ENCODE results near the gene KDM7A.

Gene KDM7A

DNA sequence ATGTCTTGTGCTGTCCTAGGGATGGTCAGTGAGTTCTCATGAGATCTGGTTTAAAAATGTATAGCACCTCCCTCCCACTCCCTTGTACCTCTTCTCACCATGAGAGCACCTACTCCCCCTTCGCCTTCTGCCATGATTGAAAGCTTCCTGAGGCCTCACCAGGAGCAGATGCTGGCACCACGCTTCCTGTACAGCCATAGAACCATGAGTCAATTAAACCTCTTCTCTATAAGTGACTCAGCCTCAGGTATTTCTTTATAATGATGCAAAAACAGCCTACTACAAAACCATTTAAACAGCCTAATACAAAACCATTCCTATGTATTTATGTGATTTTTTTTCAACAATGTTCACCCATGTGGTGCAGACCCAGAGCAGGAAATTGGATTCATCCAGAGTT lies 32.0 kb downstream of the KDM7A start:
- no peak overlapping the region for H3K4me3 ChIP-seq (ENCODE audit: low read length)
- DNase-seq (ENCODE audit: low read depth), result peak; percentile 16

DNA sequence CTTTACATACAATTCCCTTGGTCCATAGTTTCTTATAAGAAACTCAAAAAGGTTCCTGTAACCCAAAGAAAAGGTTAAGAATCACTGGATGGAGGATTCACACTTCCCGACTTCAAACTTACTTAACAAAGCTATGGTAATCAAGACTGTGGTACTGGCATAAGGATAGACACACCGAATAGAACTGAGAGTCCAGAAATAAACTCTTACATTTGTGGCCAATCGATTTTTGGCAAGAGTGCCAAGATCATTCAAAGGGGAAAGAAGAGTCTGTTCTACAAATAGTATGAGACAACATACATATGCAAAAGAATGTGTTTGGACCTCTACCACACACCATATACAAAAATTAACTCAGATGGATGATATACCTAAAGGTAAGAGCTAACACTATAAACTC lies 32.8 kb downstream of the KDM7A start:
- DNase-seq (ENCODE audit: low read depth), result no peak
- TF ChIP-seq, protein P1, sequence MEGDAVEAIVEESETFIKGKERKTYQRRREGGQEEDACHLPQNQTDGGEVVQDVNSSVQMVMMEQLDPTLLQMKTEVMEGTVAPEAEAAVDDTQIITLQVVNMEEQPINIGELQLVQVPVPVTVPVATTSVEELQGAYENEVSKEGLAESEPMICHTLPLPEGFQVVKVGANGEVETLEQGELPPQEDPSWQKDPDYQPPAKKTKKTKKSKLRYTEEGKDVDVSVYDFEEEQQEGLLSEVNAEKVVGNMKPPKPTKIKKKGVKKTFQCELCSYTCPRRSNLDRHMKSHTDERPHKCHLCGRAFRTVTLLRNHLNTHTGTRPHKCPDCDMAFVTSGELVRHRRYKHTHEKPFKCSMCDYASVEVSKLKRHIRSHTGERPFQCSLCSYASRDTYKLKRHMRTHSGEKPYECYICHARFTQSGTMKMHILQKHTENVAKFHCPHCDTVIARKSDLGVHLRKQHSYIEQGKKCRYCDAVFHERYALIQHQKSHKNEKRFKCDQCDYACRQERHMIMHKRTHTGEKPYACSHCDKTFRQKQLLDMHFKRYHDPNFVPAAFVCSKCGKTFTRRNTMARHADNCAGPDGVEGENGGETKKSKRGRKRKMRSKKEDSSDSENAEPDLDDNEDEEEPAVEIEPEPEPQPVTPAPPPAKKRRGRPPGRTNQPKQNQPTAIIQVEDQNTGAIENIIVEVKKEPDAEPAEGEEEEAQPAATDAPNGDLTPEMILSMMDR (IDR thresholded peaks at IDR 0.05; ENCODE audit: insufficient read depth, low read depth, low read length, missing control alignments), result no peak
- no peak overlapping the region for H3K4me3 ChIP-seq (ENCODE audit: low read length)

More for the DNA sequence above, 32.0 kb downstream of the KDM7A start:
- TF ChIP-seq, protein P1 (IDR thresholded peaks at IDR 0.05; ENCODE audit: insufficient read depth, low read depth, low read length, missing control alignments), result no peak

- DNase-seq (ENCODE audit: low read depth), result no peak
- TF ChIP-seq, protein P1 (IDR thresholded peaks at IDR 0.05; ENCODE audit: insufficient read depth, low read depth, low read length, missing control alignments), result no peak
- H3K4me3 ChIP-seq (ENCODE audit: low read length), result no peak overlapping the region
These were observed 34.8 kb downstream of the KDM7A start for GRCh38 chr7:140142031-140142430.

DNA sequence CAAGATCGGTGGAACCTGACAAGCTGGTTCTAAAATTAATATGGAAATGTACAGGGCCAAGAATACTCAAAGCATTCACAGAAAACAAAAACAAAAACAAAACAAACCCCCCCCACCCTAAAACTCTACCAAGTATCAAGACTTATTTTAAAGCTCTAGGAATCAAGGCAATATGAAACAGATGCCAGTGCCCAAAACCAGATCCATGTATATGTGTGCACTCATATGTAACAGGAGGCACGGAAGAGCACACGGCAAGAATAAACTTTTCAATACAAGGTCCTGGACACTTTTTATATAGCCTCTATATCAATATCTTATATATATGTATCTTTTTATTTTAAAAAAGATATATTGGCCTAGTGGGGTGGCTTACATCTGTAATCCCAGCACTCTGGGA lies 35.5 kb downstream of the KDM7A start:
- no peak overlapping the region for H3K4me3 ChIP-seq (ENCODE audit: low read length)
- TF ChIP-seq, protein P1 (IDR thresholded peaks at IDR 0.05; ENCODE audit: insufficient read depth, low read depth, low read length, missing control alignments), result no peak
- no peak for DNase-seq (ENCODE audit: low read depth)

DNA sequence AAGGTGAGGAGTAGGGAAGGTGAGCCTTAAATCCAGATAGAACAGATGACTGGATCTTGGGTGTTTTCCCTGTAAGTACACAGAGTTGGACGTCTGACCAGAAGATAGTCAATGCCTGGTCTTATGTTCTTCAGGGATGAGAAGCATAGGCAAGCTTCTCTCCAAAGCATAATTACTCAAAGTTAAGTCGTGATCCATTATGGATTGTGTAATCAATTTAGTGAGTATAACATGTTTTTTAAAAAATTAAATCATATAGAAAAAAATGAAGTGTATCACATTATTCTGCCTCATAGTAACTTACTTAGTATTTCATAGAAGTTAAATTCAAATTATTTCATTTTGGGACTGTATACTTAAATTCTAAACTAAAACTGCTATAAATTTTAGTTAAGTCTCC lies 39.7 kb downstream of the KDM7A start:
- no peak for DNase-seq (ENCODE audit: low read depth)
- TF ChIP-seq, protein P1 (IDR thresholded peaks at IDR 0.05; ENCODE audit: insufficient read depth, low read depth, low read length, missing control alignments), result no peak

DNA sequence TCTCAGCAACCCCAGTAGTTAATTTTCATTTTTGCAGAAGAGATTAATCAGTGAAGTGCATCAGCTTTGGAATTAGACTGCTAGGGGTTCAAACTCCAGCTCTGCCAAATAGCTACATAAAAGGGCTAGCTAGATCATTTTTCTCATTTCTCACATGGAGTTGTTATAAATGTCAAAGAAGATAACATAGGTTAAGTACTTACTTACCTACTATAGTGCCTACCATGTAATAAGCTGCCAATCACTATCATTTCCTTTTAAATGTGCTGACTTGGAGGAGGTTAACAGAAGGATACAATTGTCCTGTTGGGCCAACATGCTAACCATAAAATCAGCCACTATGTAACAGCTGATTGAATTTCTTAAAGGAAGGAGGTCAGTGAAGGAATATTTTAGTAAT lies 40.7 kb downstream of the KDM7A start:
- DNase-seq (ENCODE audit: low read depth), result no peak
- H3K4me3 ChIP-seq (ENCODE audit: low read length), result no peak overlapping the region
- TF ChIP-seq, protein P1 (IDR thresholded peaks at IDR 0.05; ENCODE audit: insufficient read depth, low read depth, low read length, missing control alignments), result no peak

More for the DNA sequence above, 39.7 kb downstream of the KDM7A start:
- no peak overlapping the region for H3K4me3 ChIP-seq (ENCODE audit: low read length)

- TF ChIP-seq, protein P1 (IDR thresholded peaks at IDR 0.05; ENCODE audit: insufficient read depth, low read depth, low read length, missing control alignments), result no peak
- DNase-seq (ENCODE audit: low read depth), result no peak
- no peak overlapping the region for H3K4me3 ChIP-seq (ENCODE audit: low read length)
These were observed 42.7 kb downstream of the KDM7A start for GRCh38 chr7:140134039-140134438.

Measured in epithelial cell of esophagus (primary cell).